ENCODE results near the gene POT1.

DNA sequence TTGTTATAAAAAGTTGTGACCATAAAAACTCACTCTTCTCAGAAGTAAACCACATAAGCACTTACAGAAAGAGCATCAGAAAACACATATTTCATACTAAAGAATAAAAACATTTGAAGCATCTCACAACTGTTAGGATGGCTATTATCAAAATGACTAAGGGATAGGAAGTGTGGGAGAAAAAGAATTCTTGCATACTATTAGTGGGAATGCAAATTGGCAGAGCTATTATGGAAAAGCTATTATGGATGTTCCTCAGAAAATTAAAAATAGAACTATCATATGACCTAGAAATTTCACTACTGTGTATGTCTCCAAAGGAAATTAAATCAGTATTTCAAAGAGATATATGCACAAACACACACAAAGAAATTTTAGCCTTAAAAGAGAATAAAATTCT, 25.2 kb upstream of the POT1 start:
- TF ChIP-seq, protein P1, sequence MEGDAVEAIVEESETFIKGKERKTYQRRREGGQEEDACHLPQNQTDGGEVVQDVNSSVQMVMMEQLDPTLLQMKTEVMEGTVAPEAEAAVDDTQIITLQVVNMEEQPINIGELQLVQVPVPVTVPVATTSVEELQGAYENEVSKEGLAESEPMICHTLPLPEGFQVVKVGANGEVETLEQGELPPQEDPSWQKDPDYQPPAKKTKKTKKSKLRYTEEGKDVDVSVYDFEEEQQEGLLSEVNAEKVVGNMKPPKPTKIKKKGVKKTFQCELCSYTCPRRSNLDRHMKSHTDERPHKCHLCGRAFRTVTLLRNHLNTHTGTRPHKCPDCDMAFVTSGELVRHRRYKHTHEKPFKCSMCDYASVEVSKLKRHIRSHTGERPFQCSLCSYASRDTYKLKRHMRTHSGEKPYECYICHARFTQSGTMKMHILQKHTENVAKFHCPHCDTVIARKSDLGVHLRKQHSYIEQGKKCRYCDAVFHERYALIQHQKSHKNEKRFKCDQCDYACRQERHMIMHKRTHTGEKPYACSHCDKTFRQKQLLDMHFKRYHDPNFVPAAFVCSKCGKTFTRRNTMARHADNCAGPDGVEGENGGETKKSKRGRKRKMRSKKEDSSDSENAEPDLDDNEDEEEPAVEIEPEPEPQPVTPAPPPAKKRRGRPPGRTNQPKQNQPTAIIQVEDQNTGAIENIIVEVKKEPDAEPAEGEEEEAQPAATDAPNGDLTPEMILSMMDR (IDR thresholded peaks at IDR 0.05) = no peak
- no peak for TF ChIP-seq POLR2A (IDR thresholded peaks at IDR 0.05)
